Measurements from ENCODE around the gene AAR2. TPM values are rescaled to one million over a fixed set of nuclear protein-coding genes. Genes with fewer than 3 reads are reported as not detected.

The AAR2 gene
- total RNA-seq, 1 donor from 2014 or later, result 20.3 TPM

DNA sequence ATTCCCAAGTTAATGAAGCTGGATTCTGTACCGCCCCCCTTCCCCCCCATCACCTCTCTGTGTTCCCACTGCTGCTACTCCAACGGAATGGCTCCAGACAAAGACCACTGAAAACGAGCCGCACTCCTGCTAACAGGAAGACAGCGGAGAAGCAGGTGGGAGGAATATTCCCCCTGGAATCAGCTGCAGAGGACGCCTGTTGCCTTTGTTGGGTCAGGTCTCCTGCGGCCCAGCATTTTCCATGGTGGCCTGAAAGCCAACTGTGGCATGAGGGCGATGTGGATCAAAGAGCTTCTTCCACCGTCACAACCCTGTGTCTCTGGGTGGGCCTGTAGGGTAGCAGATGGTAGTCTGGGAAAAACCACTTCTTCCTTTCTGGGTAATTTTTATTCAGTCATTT lies 16.8 kb downstream of the AAR2 start:
- no peaks in the 10 kb centered on the region for H3K9me3 Mint-ChIP-seq (ENCODE audit: unreplicated experiment)
- peak overlapping the region; percentile 31 for H3K27ac Mint-ChIP-seq (ENCODE audit: unreplicated experiment)
- TF ChIP-seq CTCF (IDR thresholded peaks at IDR 0.05; ENCODE audit: unreplicated experiment), result no peak
- peaks cover 12% of the 10 kb centered on the region for H3K4me1 Mint-ChIP-seq (ENCODE audit: unreplicated experiment)
- H3K27me3 Mint-ChIP-seq (ENCODE audit: unreplicated experiment), result no peaks in the 10 kb centered on the region
- no peak for DNase-seq (ENCODE audit: low spot score)
- H3K4me3 Mint-ChIP-seq (ENCODE audit: unreplicated experiment), result no peak overlapping the region
- H3K36me3 Mint-ChIP-seq (ENCODE audit: low read depth, unreplicated experiment), result peaks cover 11% of the 10 kb centered on the region

GRCh38 chr20:36254076-36254475 lies 17.8 kb downstream of the AAR2 start:
- no peak for TF ChIP-seq CTCF (IDR thresholded peaks at IDR 0.05; ENCODE audit: unreplicated experiment)
- H3K4me1 Mint-ChIP-seq (ENCODE audit: unreplicated experiment), result peaks cover 12% of the 10 kb centered on the region
- peaks cover 10% of the 10 kb centered on the region for H3K36me3 Mint-ChIP-seq (ENCODE audit: low read depth, unreplicated experiment)
- DNase-seq (ENCODE audit: low spot score), result no peak
- H3K9me3 Mint-ChIP-seq (ENCODE audit: unreplicated experiment), result no peaks in the 10 kb centered on the region
- H3K27ac Mint-ChIP-seq (ENCODE audit: unreplicated experiment), result no peak overlapping the region
- H3K27me3 Mint-ChIP-seq (ENCODE audit: unreplicated experiment), result no peaks in the 10 kb centered on the region
- H3K4me3 Mint-ChIP-seq (ENCODE audit: unreplicated experiment), result no peak overlapping the region

DNA sequence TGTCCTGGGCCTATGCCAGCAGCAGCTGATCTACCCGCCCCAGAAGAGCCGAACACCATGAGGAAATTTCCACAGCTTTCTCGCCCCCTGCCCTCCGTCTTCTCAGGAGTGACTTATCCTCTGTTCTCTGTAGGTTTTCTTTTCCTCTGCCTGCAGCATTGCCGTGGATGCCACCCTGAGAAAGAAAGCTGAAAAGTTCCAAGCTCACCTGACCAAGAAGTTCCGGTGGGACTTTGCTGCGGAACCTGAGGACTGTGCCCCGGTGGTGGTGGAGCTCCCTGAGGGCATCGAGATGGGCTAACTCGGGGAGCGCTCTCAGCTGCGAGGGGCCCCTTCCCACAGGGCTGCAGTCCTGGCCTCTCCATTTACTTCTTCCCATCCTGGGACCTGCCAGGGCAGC lies 19.2 kb downstream of the AAR2 start:
- H3K9me3 Mint-ChIP-seq (ENCODE audit: unreplicated experiment), result no peaks in the 10 kb centered on the region
- no peak overlapping the region for H3K27ac Mint-ChIP-seq (ENCODE audit: unreplicated experiment)
- peaks cover 10% of the 10 kb centered on the region for H3K4me1 Mint-ChIP-seq (ENCODE audit: unreplicated experiment)
- no peak for DNase-seq (ENCODE audit: low spot score)
- H3K36me3 Mint-ChIP-seq (ENCODE audit: low read depth, unreplicated experiment), result peaks cover 10% of the 10 kb centered on the region
- TF ChIP-seq CTCF (IDR thresholded peaks at IDR 0.05; ENCODE audit: unreplicated experiment), result no peak
- no peaks in the 10 kb centered on the region for H3K27me3 Mint-ChIP-seq (ENCODE audit: unreplicated experiment)
- H3K4me3 Mint-ChIP-seq (ENCODE audit: unreplicated experiment), result no peak overlapping the region

GRCh38 chr20:36259177-36260061 lies 23.1 kb downstream of the AAR2 start:
- Mint-ChIP-seq H3K9me3 (ENCODE audit: unreplicated experiment) (no peaks in the 10 kb centered on the region), H3K27me3 (ENCODE audit: unreplicated experiment) (peaks cover 5% of the 10 kb centered on the region), H3K4me3 (ENCODE audit: unreplicated experiment) (no peak overlapping the region), H3K36me3 (ENCODE audit: low read depth, unreplicated experiment) (peaks cover 4% of the 10 kb centered on the region), H3K27ac (ENCODE audit: unreplicated experiment) (no peak overlapping the region), H3K4me1 (ENCODE audit: unreplicated experiment) (no peaks in the 10 kb centered on the region)
- no peak for TF ChIP-seq CTCF (IDR thresholded peaks at IDR 0.05; ENCODE audit: unreplicated experiment)
- DNase-seq (ENCODE audit: low spot score), result no peak

- Mint-ChIP-seq H3K27ac (ENCODE audit: unreplicated experiment) (no peak overlapping the region), H3K9me3 (ENCODE audit: unreplicated experiment) (no peaks in the 10 kb centered on the region), H3K36me3 (ENCODE audit: low read depth, unreplicated experiment) (no peaks in the 10 kb centered on the region), H3K4me1 (ENCODE audit: unreplicated experiment) (no peaks in the 10 kb centered on the region), H3K27me3 (ENCODE audit: unreplicated experiment) (peaks cover 5% of the 10 kb centered on the region), H3K4me3 (ENCODE audit: unreplicated experiment) (no peak overlapping the region)
- DNase-seq (ENCODE audit: low spot score), result no peak
- no peak for TF ChIP-seq CTCF (IDR thresholded peaks at IDR 0.05; ENCODE audit: unreplicated experiment)
Measured at GRCh38 chr20:36260316-36260715, 24.0 kb downstream of the AAR2 start.
